ENCODE measurements around the gene TRIM67. TPM values are rescaled to one million over a fixed set of nuclear protein-coding genes. Genes with fewer than 3 reads are reported as not detected.
"Not testable (repeated sequence)": the region's sequence is repeated elsewhere in the genome, so short reads cannot be mapped to it uniquely, and the experiment has no call there.

The TRIM67 gene
- total RNA-seq, 1 donor: under 0.01 TPM

DNA sequence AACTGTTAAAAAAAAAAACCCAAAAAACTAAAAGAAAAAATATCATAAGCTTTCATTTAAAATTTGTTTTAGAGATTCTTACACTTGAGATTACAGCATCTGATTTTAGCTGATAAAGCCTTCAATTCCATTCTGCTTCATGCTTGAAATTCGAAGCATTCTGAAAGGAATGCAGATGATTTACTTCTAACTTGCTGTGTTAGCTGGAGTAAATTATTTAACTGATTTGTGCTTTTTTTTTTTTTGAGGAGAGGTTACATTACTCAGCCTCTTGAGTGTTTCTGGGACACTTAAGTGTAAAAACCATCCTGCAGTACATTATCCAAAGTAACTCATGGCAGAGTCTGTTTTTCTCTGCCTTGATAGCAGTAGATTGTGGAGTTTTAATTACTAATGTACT lies 4.5 kb upstream of the TRIM67 start:
- DNase-seq (ENCODE audit: low read depth in 2 of 3, low spot score in 2 of 3): no peak

GRCh38 chr1:231158141-231158540 lies 3.7 kb upstream of the TRIM67 start:
- not testable (repeated sequence) for DNase-seq (ENCODE audit: low read depth in 2 of 3, low spot score in 2 of 3)

DNA sequence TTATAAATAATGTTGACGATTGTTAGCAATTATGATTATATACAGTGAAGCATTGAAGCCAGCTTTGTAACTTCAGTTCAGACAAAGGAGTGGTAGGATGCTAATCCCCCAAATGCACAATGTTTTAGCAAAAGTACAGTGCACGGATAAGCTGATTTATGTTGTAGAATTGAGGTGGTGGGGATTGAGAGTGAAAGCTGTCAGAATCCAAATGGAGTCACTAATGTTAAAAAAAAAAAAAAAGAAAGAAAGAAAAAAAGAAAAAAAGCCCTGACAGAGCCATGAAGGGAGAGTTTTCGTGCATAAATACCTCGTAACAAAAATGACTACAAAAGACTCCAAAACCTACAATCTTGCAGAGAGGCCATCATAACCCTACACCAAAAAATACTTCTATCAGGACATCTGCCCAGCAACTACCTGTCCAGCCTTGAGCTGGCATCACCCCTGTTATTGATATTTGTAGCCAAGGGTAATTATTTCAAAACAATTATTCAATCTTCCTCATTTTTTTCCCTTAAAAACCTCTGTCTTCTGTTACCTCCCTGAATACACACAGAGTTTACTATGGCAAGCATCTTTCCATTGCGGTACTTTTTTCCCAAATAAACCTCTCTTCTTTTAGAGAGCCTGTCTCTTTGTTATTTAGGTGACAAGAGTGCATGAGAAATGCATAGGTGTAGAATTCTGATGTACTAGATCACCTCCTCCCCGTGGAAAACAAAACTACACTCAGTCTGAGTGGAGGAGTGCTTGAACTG lies 2.5 kb upstream of the TRIM67 start:
- no peak for DNase-seq (ENCODE audit: low read depth in 2 of 3, low spot score in 2 of 3)

DNA sequence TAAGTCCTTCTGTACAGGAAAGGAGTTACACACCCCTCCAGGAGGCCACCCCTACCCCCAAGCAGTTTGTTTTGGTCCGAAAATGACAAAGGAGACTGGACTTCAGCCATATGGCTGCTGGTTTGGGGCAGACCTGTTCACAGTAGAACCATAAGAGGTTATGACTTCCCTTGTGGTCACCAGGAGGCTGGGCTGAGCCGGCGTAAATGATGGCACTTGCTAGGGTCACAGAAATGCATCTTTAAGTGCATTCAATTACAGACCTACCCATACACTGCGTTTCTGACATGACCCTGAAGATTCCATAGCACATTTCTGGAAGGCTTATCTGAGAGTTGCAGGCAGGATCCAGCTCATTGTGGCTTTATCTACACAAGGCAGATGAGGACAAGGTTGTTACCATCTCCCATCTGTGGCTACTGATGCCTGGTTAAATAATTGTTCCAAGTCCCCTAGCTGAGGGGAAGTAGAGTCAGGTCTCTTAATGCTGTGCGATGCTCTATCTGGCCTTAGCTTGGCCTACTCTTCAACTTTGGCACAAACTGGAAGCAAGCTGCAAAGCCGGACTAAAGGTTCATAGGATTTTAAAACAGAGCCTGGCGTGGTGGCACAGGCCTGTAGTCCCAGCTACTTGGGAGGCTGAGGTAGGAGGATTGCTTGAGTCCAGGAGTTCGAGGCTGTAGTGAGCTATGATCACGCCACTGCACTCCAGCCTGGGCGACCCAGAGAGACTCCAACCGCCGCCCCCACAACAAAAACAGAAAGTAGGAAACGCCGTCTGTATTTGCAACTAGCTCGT lies 1.7 kb upstream of the TRIM67 start:
- peak in 1 of 3 donors; percentile 44 for DNase-seq (ENCODE audit: low read depth in 2 of 3, low spot score in 2 of 3)

DNA sequence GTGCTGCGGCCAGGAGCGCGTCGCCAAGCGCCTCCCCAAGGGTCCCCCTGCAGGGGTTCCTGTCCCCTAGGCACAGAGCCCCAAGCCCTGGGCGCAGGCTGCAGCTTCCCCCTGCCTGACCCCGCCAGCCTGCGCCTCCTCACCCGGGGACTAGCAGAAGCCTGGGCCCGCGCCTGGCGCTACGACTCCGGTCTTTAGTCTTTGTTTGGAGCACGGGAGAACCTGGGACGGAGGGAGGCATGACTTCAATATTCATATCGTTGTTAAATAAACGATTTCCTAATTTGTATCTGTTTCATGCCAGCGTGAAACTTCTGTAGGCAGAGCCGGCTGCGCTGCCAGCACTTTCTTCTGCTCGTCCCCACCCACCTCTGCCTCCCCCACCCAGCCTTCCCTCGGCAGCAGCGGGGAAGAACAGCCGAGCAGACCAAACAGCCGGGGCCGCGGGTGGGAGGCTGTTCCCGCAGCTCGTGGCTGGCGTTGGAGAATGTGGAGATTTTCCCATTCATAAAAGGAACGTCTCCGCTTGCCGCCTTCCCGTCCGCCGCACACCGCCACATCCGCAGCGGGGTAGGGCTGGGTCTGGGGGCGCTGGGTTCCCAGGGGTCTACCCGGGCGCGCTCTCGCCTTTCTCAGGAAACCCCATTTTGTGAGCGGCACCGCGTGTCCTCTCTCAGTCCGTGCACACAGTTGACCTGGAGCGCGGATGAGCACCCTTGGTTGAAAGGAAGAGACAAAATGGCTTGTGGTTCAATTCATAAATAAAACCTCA lies 777 bp upstream of the TRIM67 start:
- DNase-seq (ENCODE audit: low read depth in 2 of 3, low spot score in 2 of 3): no peak

DNA sequence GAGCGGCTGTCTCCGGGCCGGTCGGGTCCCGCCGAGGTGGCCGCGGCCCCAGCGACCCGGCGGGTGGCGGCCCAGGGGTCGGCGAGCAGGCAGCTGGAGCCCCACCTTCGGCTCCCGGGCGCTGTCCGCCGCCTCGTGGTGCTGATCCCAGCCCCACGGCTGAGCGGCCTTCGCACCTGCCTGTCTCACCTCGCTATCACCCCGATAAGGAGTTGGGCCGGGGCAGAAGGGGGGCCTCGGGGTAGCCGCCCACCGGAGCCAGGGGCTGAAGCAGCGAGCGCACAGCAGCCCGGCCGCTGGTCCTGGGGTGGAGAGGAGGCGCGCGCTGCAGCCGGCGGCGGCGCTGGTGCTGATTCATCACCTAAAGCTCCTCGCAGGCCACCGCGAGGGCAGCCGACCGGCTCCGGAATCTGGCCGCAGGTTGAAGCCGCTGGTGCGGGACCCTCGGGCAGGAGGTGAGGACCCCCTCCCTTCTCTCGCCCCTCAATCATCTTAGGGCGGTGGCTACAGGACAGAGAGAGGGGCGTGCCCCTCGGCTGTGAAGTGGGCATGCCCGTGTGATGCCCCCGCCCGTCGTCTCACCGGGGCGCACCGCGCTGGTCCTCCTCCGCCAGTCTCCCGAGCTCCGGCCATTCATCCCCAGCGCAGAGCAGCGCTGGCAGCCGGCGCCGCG lies 575 bp downstream of the TRIM67 start:
- peak in 2 of 3 donors; percentile 44 to 65 for DNase-seq (ENCODE audit: low read depth in 2 of 3, low spot score in 2 of 3)

- DNase-seq (ENCODE audit: low read depth in 2 of 3, low spot score in 2 of 3): peak in 1 of 3 donors; percentile 47
Measured at GRCh38 chr1:231162970-231163829, 1.3 kb downstream of the TRIM67 start.

- no peak for DNase-seq (ENCODE audit: low read depth in 2 of 3, low spot score in 2 of 3)
Measured at GRCh38 chr1:231163830-231164427, 2.1 kb downstream of the TRIM67 start.

GRCh38 chr1:231165371-231165770 lies 3.5 kb downstream of the TRIM67 start:
- no peak for DNase-seq (ENCODE audit: low read depth in 2 of 3, low spot score in 2 of 3)

DNA sequence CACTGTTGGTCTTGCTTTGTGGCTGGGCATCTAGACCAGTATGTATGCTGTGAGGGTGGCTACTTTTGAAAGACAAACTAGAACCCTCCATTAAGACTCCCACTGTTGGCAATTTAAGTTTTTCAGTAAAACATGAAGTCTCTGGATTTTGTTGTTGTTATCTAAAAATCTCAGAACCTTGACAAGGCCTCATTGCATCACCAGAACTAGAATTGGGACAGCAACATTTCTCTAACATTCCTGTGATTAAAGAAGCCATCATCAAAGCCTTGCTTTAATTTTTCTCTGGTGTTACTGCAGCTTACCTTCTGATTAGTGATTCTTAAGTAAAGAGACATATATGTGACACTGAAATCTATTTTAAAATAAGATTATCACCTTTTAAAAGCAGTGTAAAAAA lies 4.5 kb downstream of the TRIM67 start:
- DNase-seq (ENCODE audit: low read depth in 2 of 3, low spot score in 2 of 3): no peak

GRCh38 chr1:231170875-231171274 lies 9.0 kb downstream of the TRIM67 start:
- DNase-seq (ENCODE audit: low read depth in 2 of 3, low spot score in 2 of 3): no peak

GRCh38 chr1:231171623-231172197 lies 9.9 kb downstream of the TRIM67 start:
- no peak for DNase-seq (ENCODE audit: low read depth in 2 of 3, low spot score in 2 of 3)

- no peak for DNase-seq (ENCODE audit: low read depth in 2 of 3, low spot score in 2 of 3)
Measured at GRCh38 chr1:231172411-231172810, 10.6 kb downstream of the TRIM67 start.

DNA sequence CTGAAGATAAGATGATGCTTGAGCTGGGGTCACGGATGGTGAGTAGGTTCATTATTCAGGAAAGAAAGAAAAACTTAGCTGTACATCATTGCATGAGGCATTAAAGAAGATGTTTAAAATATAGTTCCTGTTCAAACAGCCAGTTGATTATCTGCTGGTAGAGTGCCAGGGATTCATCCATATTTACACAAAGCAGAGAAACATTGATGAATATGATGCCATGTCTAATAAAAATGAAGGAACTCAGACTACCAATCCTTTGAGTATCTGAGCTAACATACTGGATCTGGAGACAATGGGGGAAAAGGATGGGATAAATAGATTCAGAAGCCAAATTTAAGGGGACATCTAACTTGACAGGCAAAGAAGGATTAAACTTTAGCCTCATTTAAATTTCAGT lies 14.6 kb downstream of the TRIM67 start:
- no peak for DNase-seq (ENCODE audit: low read depth in 2 of 3, low spot score in 2 of 3)

DNA sequence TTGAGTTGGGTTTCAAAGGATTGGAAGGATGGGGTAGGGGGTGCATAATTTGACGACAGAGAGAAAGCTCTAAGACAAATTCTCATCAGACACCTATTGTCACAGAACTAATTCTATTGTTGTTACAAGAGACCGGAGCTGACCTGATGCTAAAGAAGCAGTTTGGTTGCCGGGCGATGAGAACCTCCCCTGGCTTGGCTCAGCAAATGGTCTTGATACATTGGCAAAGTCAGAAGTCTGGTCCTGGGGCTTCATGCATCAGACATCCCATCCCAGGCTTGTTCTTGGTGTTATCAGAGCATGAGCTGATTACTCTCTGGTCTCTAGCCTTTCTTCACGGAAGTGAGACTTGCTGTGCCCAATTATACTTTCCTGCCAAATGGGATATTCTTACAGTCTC lies 15.4 kb downstream of the TRIM67 start:
- DNase-seq (ENCODE audit: low read depth in 2 of 3, low spot score in 2 of 3): no peak

GRCh38 chr1:231177936-231178335 lies 16.1 kb downstream of the TRIM67 start:
- DNase-seq (ENCODE audit: low read depth in 2 of 3, low spot score in 2 of 3): no peak

- no peak for DNase-seq (ENCODE audit: low read depth in 2 of 3, low spot score in 2 of 3)
Measured at GRCh38 chr1:231178970-231179369, 17.1 kb downstream of the TRIM67 start.

GRCh38 chr1:231180034-231180433 lies 18.2 kb downstream of the TRIM67 start:
- DNase-seq (ENCODE audit: low read depth in 2 of 3, low spot score in 2 of 3): no peak

DNA sequence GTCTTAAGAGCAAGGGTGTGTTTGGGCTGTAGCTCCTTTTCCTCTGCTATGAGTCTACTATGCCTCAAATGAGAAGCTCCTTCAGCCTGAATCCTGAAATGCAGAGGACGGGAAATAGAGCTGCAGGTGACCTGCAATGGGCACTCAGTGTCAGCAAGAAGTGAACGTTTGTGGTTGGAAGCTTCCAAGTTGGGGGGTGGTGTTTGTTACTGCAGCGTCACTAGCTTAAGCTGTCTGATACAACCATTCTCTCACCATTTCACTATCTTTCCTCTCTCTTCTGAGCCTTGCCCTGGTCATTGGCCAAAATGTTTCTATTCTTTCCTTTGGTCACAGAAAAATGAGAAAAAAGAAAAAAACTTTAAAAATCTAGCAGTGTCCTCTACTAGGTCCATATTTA lies 19.4 kb downstream of the TRIM67 start:
- DNase-seq (ENCODE audit: low read depth in 2 of 3, low spot score in 2 of 3): no peak
